HepG2 (cell line): ENCODE measurements around the gene CCNYL1. TPM values are rescaled to one million over a fixed set of nuclear protein-coding genes. Genes with fewer than 3 reads are reported as not detected.

Source experiments
- BCL6 ChIP-seq: IDR thresholded peaks from 2 replicates; pipeline ENCODE4 v1.6.1; 2016; ENCODE audit warnings: missing genetic modification reagents, missing compliant biosample characterization
- DMAP1 ChIP-seq: IDR thresholded peaks from 2 replicates; pipeline ENCODE4 v1.6.1; 2016
- EP300 ChIP-seq, 3 experiments: sonication (generic) in 1 of 3; formaldehyde crosslinking in 1 of 3; IDR thresholded peaks; 2 replicates each; pipeline versions ENCODE4 v1.5.1 to v1.6.1; 2011 to 2020; ENCODE audit warnings: low read depth in 2 of 3, low read length in 2 of 3, borderline replicate concordance in 1 of 3, improper control_type of control experiment in 1 of 3, mild to moderate bottlenecking in 1 of 3, missing genetic modification reagents in 1 of 3, moderate library complexity in 1 of 3
- FOXA1 ChIP-seq, 2 experiments: fragments of 450-650 bp in 1 of 2; sonication (generic) in 1 of 2; formaldehyde crosslinking in 1 of 2; IDR thresholded peaks; 2 replicates each; pipeline versions ENCODE4 v1.4.0 to v1.6.1; 2016 to 2020; ENCODE audit warnings: missing genetic modification reagents in 1 of 2
- HDAC1 ChIP-seq: sonication (generic); formaldehyde crosslinking; IDR thresholded peaks from 2 replicates; pipeline ENCODE4 v1.5.1; 2020; ENCODE audit warnings: mild to moderate bottlenecking, missing genetic modification reagents
- HNF4A ChIP-seq: sonication (generic); formaldehyde crosslinking; IDR thresholded peaks from 2 replicates; pipeline ENCODE4 v1.4.0; 2020; ENCODE audit warnings: missing genetic modification reagents
- HOXA3 ChIP-seq: sonication (generic); formaldehyde crosslinking; IDR thresholded peaks from 2 replicates; pipeline ENCODE4 v1.5.0; 2020; ENCODE audit warnings: missing genetic modification reagents
- MYPOP ChIP-seq: sonication (generic); formaldehyde crosslinking; IDR thresholded peaks from 2 replicates; pipeline ENCODE4 v1.8.1; 2023; ENCODE audit warnings: mild to moderate bottlenecking, moderate library complexity, missing genetic modification reagents
- PAF1 ChIP-seq: IDR thresholded peaks from 2 replicates; pipeline ENCODE4 v1.6.1; 2016; ENCODE audit warnings: missing genetic modification reagents, missing compliant biosample characterization
- RCOR2 ChIP-seq: IDR thresholded peaks from 2 replicates; pipeline ENCODE4 v1.6.1; 2016; ENCODE audit warnings: missing biosample characterization, missing genetic modification reagents
- SMC3 ChIP-seq: IDR thresholded peaks from 2 replicates; pipeline ENCODE4 v1.6.1; 2011; ENCODE audit warnings: low read length, improper control_type of control experiment
- SOX13 ChIP-seq, 3 experiments: fragments of 450-650 bp in 1 of 3; sonication (generic) in 1 of 3; formaldehyde crosslinking in 1 of 3; IDR thresholded peaks in 2 of 3; conservative IDR thresholded peaks in 1 of 3; 2 replicates each; pipeline versions ENCODE4 v1.5.0 to v1.6.1; 2016 to 2020; ENCODE audit warnings: antibody characterized with exemption in 1 of 3, mild to moderate bottlenecking in 1 of 3, missing compliant biosample characterization in 1 of 3, missing genetic modification reagents in 1 of 3, moderate library complexity in 1 of 3
- SRF ChIP-seq: IDR thresholded peaks from 2 replicates; pipeline ENCODE4 v1.6.1; 2011; ENCODE audit warnings: mild to moderate bottlenecking, low read depth, low read length, moderate library complexity
- THAP11 ChIP-seq: IDR thresholded peaks from 2 replicates; pipeline ENCODE4 v1.6.1; 2016; ENCODE audit warnings: missing biosample characterization, missing genetic modification reagents
- ZMAT3 ChIP-seq: sonication (generic); formaldehyde crosslinking; conservative IDR thresholded peaks from 2 replicates; pipeline ENCODE4 v1.7.0; 2021; ENCODE audit warnings: missing genetic modification reagents
- ZNF451 ChIP-seq: sonication (generic); formaldehyde crosslinking; IDR thresholded peaks from 2 replicates; pipeline ENCODE4 v1.5.0; 2020; ENCODE audit warnings: mild to moderate bottlenecking, missing genetic modification reagents
- ZNF530 ChIP-seq: sonication (generic); formaldehyde crosslinking; IDR thresholded peaks from 2 replicates; pipeline ENCODE4 v1.5.0; 2020; ENCODE audit warnings: low read depth, mild to moderate bottlenecking, missing genetic modification reagents
- ZNF558 ChIP-seq: sonication (generic); formaldehyde crosslinking; IDR thresholded peaks from 2 replicates; pipeline ENCODE4 v1.9.0; 2022; ENCODE audit warnings: mild to moderate bottlenecking, missing genetic modification reagents, borderline replicate concordance
- ZNF678 ChIP-seq: sonication (generic); formaldehyde crosslinking; IDR thresholded peaks from 2 replicates; pipeline ENCODE4 v1.4.0; 2020; ENCODE audit warnings: mild to moderate bottlenecking, missing genetic modification reagents
- ZSCAN25 ChIP-seq: sonication (generic); formaldehyde crosslinking; IDR thresholded peaks from 2 replicates; pipeline ENCODE4 v1.8.0; 2022; ENCODE audit warnings: mild to moderate bottlenecking, missing genetic modification reagents
- polyA plus RNA-seq, 8 experiments: library from polyadenylated mRNA; depleted of rRNA in 3 of 8; stranded (reverse) in 7 of 8; unstranded in 1 of 8; fragments of >200 nt; fragmentation: Illumina TruSeq in 4 of 8; extraction: Trizol in 4 of 8; gene quantifications; 2 replicates each; pipeline versions ENCODE4 v1.2.1 to v1.2.3, GENCODE V29; 2011 to 2016; ENCODE audit warnings: low read depth in 4 of 8, missing spikeins in 1 of 8, mixed read lengths in 1 of 8; ENCODE audit not compliant: insufficient read depth in 1 of 8
- total RNA-seq, 5 experiments: library from RNA; depleted of rRNA; stranded (reverse); fragments of >200 nt; fragmentation: Illumina TruSeq; extraction: Trizol; gene quantifications; 2 replicates each; pipeline ENCODE4 v1.2.3, GENCODE V29; 2016; ENCODE audit warnings: low read depth in 1 of 5
- TF ChIP-seq, protein P1 (sequence below): sonication (generic); formaldehyde crosslinking; IDR thresholded peaks from 2 replicates; pipeline ENCODE4 v1.4.0; 2020; ENCODE audit warnings: missing genetic modification reagents
- TF ChIP-seq, protein P2 (sequence below): sonication (generic); formaldehyde crosslinking; conservative IDR thresholded peaks from 2 replicates; pipeline ENCODE4 v1.4.0; 2020; ENCODE audit warnings: missing genetic modification reagents

CCNYL1 gene
- total and polyA plus RNA-seq, 2 of the 13 experiments (the other 11 are each of a cell fraction or from before 2014, with no cell fraction given): 12.5 to 16.2 TPM

DNA sequence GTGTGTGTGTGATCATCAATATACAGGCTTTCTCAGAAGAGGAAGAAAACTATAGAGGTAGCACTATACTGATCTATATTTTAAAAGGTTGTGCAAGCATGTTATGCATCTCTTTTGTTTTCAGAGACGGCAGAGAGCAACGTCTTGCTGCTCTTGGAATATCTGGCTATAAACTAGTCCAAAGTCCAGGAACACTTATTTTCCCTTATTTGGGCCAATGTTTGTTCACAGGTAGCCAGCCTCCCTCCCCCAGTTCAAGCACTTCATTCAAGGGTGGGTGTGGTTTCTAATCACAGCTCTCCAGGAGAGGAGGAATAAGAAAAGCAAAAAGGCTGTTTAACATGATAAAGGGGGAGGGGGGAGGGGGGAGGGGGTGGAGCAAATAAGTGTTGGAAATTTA, 54.1 kb downstream of the CCNYL1 start (continued):
- TF ChIP-seq SOX13 (IDR thresholded peaks at IDR 0.05) (peak; percentile 34; the same call in 1 of the 2 replicates), SOX13 (CRISPR knock-in tag; conservative IDR thresholded peaks at IDR 0.05 in 1 of 2, IDR thresholded peaks at IDR 0.05 in 1 of 2) (peak in 1 of 2 experiments; percentile 89; a peak in 2 of 4 replicates), ZNF678 (CRISPR knock-in tag) (no peak), DMAP1 (CRISPR knock-in tag) (peak; percentile 47; the same call in 1 of the 2 replicates), RCOR2 (CRISPR knock-in tag) (peak; percentile 67; the same call in 1 of the 2 replicates), ZSCAN25 (CRISPR knock-in tag) (0 out of 2 replicates have a peak, but pooled peaks have one; percentile 18), HOXA3 (CRISPR knock-in tag) (peak; percentile 25; the same call in 1 of the 2 replicates), ZNF451 (no peak), HNF4A (peak; percentile 90), SMC3 (no peak), ZNF558 (no peak), PAF1 (peak; percentile 77; the same call in 1 of the 2 replicates), BCL6 (CRISPR knock-in tag) (peak; percentile 76), SRF (peak; percentile 99), MYPOP (CRISPR knock-in tag) (no peak), FOXA1 (IDR thresholded peaks at IDR 0.05) (no peak), FOXA1 (CRISPR knock-in tag; IDR thresholded peaks at IDR 0.05) (peak; percentile 49; the same call in 1 of the 2 replicates), THAP11 (CRISPR knock-in tag) (peak; percentile 41; the same call in 1 of the 2 replicates), HDAC1 (peak; percentile 65), EP300 (IDR thresholded peaks at IDR 0.05; ENCODE audit: low read depth in 2 of 2, low read length in 2 of 2) (peak in 1 of 2 experiments; percentile 72; a peak in 2 of 4 replicates), EP300 (CRISPR knock-in tag; IDR thresholded peaks at IDR 0.05; ENCODE audit: borderline replicate concordance) (peak; percentile 23; the same call in 1 of the 2 replicates), ZNF530 (no peak), ZMAT3 (CRISPR knock-in tag) (no peak)
- TF ChIP-seq, protein P1, sequence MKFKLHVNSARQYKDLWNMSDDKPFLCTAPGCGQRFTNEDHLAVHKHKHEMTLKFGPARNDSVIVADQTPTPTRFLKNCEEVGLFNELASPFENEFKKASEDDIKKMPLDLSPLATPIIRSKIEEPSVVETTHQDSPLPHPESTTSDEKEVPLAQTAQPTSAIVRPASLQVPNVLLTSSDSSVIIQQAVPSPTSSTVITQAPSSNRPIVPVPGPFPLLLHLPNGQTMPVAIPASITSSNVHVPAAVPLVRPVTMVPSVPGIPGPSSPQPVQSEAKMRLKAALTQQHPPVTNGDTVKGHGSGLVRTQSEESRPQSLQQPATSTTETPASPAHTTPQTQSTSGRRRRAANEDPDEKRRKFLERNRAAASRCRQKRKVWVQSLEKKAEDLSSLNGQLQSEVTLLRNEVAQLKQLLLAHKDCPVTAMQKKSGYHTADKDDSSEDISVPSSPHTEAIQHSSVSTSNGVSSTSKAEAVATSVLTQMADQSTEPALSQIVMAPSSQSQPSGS (CRISPR knock-in tag): 0 out of 2 replicates have a peak, but pooled peaks have one; percentile 25
- TF ChIP-seq, protein P2, sequence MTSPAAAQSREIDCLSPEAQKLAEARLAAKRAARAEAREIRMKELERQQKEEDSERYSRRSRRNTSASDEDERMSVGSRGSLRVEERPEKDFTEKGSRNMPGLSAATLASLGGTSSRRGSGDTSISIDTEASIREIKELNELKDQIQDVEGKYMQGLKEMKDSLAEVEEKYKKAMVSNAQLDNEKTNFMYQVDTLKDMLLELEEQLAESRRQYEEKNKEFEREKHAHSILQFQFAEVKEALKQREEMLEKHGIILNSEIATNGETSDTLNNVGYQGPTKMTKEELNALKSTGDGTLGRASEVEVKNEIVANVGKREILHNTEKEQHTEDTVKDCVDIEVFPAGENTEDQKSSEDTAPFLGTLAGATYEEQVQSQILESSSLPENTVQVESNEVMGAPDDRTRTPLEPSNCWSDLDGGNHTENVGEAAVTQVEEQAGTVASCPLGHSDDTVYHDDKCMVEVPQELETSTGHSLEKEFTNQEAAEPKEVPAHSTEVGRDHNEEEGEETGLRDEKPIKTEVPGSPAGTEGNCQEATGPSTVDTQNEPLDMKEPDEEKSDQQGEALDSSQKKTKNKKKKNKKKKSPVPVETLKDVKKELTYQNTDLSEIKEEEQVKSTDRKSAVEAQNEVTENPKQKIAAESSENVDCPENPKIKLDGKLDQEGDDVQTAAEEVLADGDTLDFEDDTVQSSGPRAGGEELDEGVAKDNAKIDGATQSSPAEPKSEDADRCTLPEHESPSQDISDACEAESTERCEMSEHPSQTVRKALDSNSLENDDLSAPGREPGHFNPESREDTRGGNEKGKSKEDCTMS (CRISPR knock-in tag): no peak
